ENCODE results near the gene GGA1.
"Not testable (repeated sequence)": the region's sequence is repeated elsewhere in the genome, so short reads cannot be mapped to it uniquely, and the experiment has no call there.

GGA1 gene

DNA sequence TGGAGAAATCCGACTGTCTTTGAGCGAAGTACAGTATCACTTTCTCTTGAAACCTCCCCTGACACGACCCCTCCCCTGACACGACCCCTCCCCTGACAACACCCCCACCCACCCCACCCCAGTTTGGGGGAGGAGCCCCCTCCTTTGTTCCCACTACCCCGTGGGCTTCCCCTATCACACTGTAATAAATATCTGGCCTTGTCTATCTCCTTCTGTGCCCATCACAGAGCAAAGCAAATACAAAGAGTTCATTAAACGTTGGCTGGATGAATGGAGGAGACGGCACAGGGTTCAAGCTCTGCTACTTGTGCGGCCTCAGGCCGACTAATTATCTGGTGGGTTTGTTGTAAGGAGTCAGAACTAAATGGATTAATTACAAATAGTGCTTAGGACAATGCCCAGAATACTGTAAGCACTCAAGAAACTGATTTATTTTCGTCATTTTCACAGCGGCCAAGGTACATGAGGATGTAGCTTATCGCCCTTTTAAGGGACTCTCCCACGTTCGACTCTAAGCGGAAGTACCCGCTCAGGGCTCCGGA lies 628 bp upstream of the GGA1 start:
- peak overlapping the region; percentile 93 for H3K4me3 ChIP-seq (ENCODE audit: low read depth, low read length, poor library complexity, severe bottlenecking)
- no peaks in the 10 kb centered on the region for H3F3A ChIP-seq (ENCODE audit: insufficient read depth, low read length)
- peak overlapping the region; percentile 92 for H3K27ac ChIP-seq (ENCODE audit: low read depth, low read length, poor library complexity, severe bottlenecking)
- H4K20me1 ChIP-seq (ENCODE audit: insufficient read depth, low read length) = no peaks in the 10 kb centered on the region
- H3K4me1 ChIP-seq (ENCODE audit: insufficient read depth, low read length, severe bottlenecking) = peaks cover 31% of the 10 kb centered on the region
- H3K27me3 ChIP-seq (ENCODE audit: insufficient read depth, low read length) = no peaks in the 10 kb centered on the region
- H3K9me3 ChIP-seq (ENCODE audit: low read length) = no peaks in the 10 kb centered on the region
- H2AFZ ChIP-seq (ENCODE audit: low read length) = peak overlapping the region; percentile 50
- peak overlapping the region; percentile 100 for H3K9ac ChIP-seq (ENCODE audit: low read length)
- TF ChIP-seq CTCF (IDR thresholded peaks at IDR 0.05; ENCODE audit: low read length) (no peak), EZH2 (IDR thresholded peaks at IDR 0.05; ENCODE audit: borderline replicate concordance, low read length) (no peak)
- H3K79me2 ChIP-seq (ENCODE audit: insufficient read depth, low read length) = peaks cover 15% of the 10 kb centered on the region
- peak overlapping the region; percentile 90 for H3K4me2 ChIP-seq (ENCODE audit: low read length)
- peaks cover 11% of the 10 kb centered on the region; the same call in 1 of the 2 replicates for H3K36me3 ChIP-seq (ENCODE audit: insufficient read depth, low read length)
- H3K9me2 ChIP-seq (ENCODE audit: low read depth, low read length) = no peaks in the 10 kb centered on the region

DNA sequence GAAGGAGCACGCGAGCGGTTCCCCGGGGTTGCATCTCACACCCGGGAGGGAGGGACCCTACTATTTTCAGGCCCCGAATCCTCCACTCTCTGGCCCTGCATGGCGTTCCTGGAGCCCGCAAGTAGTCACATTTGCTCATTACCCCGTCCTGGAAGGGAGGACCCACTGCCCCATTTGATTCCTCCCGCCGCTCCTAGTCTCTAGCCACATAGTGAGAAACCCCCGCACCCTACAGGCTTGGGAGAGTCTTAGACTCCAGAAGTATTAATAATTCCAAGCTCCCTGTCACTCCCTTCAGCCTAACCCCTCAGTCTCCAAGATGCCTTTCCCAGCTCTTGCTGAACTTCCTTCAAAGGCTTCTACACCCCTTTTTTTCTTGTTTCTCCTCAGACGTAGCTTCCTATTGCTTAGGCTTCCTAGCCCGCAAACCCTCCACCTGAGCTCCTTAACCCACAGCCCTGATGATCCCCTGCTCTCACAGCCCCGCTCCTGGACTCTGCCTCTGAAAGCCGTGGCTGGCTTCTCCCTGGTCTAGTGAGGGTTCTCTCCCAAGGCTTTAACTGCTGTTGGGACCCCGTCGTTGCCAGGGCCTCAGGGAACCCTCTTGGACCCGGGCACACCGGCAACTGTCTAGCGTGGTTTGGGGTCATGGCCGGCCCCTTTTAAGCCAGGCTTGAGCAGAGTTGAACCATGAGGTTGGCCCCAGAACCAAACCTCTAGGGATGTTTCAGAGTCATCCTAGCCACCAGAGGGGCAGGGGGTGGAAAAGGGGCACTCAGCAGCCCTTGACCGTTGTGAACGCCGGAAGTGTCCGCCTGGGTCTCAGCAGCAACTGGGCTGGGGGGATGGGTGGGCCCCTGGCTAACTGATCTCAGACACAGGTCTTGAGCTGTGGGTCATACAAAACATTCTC lies 862 bp downstream of the GGA1 start:
- no peaks in the 10 kb centered on the region for H3F3A ChIP-seq (ENCODE audit: insufficient read depth, low read length)
- peak overlapping the region; percentile 100 for H3K9ac ChIP-seq (ENCODE audit: low read length)
- peaks cover 21% of the 10 kb centered on the region for H3K36me3 ChIP-seq (ENCODE audit: insufficient read depth, low read length)
- H3K79me2 ChIP-seq (ENCODE audit: insufficient read depth, low read length) = peaks cover 15% of the 10 kb centered on the region
- H3K4me1 ChIP-seq (ENCODE audit: insufficient read depth, low read length, severe bottlenecking) = peaks cover 31% of the 10 kb centered on the region
- no peaks in the 10 kb centered on the region for H3K27me3 ChIP-seq (ENCODE audit: insufficient read depth, low read length)
- H2AFZ ChIP-seq (ENCODE audit: low read length) = no peak overlapping the region
- H3K4me3 ChIP-seq (ENCODE audit: low read depth, low read length, poor library complexity, severe bottlenecking) = peak overlapping the region; percentile 93
- no peaks in the 10 kb centered on the region for H3K9me3 ChIP-seq (ENCODE audit: low read length)
- no peaks in the 10 kb centered on the region for H3K9me2 ChIP-seq (ENCODE audit: low read depth, low read length)
- no peak for TF ChIP-seq CTCF (IDR thresholded peaks at IDR 0.05; ENCODE audit: low read length)
- H3K27ac ChIP-seq (ENCODE audit: low read depth, low read length, poor library complexity, severe bottlenecking) = peak overlapping the region; percentile 92
- no peaks in the 10 kb centered on the region for H4K20me1 ChIP-seq (ENCODE audit: insufficient read depth, low read length)
- peak overlapping the region; percentile 90 for H3K4me2 ChIP-seq (ENCODE audit: low read length)

DNA sequence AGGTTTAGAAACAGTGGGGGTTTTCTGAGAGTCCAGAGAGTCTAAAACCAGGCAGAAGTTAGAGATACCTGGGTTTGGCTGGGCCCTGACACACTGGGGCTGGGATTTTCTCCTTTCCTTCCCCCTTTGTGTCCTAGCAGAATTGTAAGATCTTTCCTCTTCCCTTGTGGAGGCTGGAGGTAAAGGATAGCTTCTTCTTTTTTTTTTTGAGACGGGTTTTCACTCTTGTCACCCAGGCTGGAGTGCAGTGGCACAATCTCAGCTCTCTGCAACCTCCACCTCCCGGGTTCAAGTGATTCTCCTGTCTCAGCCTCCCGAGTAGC lies 1.5 kb downstream of the GGA1 start:
- not testable (repeated sequence) for H2AFZ ChIP-seq (ENCODE audit: low read length); H3F3A ChIP-seq (ENCODE audit: insufficient read depth, low read length); H4K20me1 ChIP-seq (ENCODE audit: insufficient read depth, low read length); H3K9me3 ChIP-seq (ENCODE audit: low read length); H3K9me2 ChIP-seq (ENCODE audit: low read depth, low read length); H3K27me3 ChIP-seq (ENCODE audit: insufficient read depth, low read length)
- H3K79me2 ChIP-seq (ENCODE audit: insufficient read depth, low read length) = peaks cover 15% of the 10 kb centered on the region
- peaks cover 31% of the 10 kb centered on the region for H3K4me1 ChIP-seq (ENCODE audit: insufficient read depth, low read length, severe bottlenecking)
- peak overlapping the region; percentile 90 for H3K4me2 ChIP-seq (ENCODE audit: low read length)
- H3K27ac ChIP-seq (ENCODE audit: low read depth, low read length, poor library complexity, severe bottlenecking) = peak overlapping the region; percentile 92
- peaks cover 26% of the 10 kb centered on the region for H3K36me3 ChIP-seq (ENCODE audit: insufficient read depth, low read length)
- peak overlapping the region; percentile 93 for H3K4me3 ChIP-seq (ENCODE audit: low read depth, low read length, poor library complexity, severe bottlenecking)
- H3K9ac ChIP-seq (ENCODE audit: low read length) = peak overlapping the region; percentile 100

All from OCI-LY1 (cell line).